Measurements from ENCODE around the gene POP7. TPM values are rescaled to one million over a fixed set of nuclear protein-coding genes. Genes with fewer than 3 reads are reported as not detected.
"Not testable (repeated sequence)": the region's sequence is repeated elsewhere in the genome, so short reads cannot be mapped to it uniquely, and the experiment has no call there.

POP7 gene
- total RNA-seq, 4 donors from 2014 or later, result 51.3 to 72.7 (median 70.3) TPM

DNA sequence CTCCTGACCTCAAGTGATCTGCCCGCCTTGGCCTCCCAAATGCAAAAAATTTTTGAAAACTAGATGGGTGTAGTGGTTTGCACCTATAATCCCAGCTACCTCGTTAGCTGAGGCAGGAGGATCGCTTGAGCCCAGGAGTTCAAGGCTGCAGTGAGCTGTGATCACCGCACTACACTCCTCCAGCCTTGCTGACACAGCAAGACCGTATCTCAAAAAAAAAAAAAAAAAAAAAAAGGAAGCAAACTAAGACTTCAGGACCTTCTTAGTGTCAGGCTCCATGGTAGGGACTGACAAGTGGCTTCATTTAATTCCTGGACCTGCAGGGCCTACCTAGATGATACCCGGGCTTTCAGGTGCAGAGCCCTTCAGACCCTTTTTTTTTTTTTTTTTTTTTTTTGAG lies 2.5 kb downstream of the POP7 start:
- no peak for TF ChIP-seq POLR2A (IDR thresholded peaks at IDR 0.05)
- TF ChIP-seq, protein P1, sequence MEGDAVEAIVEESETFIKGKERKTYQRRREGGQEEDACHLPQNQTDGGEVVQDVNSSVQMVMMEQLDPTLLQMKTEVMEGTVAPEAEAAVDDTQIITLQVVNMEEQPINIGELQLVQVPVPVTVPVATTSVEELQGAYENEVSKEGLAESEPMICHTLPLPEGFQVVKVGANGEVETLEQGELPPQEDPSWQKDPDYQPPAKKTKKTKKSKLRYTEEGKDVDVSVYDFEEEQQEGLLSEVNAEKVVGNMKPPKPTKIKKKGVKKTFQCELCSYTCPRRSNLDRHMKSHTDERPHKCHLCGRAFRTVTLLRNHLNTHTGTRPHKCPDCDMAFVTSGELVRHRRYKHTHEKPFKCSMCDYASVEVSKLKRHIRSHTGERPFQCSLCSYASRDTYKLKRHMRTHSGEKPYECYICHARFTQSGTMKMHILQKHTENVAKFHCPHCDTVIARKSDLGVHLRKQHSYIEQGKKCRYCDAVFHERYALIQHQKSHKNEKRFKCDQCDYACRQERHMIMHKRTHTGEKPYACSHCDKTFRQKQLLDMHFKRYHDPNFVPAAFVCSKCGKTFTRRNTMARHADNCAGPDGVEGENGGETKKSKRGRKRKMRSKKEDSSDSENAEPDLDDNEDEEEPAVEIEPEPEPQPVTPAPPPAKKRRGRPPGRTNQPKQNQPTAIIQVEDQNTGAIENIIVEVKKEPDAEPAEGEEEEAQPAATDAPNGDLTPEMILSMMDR (IDR thresholded peaks at IDR 0.05), result no peak
- intact Hi-C loops (cut with DNase I; ENCODE audit: low total_unique reads), result no loop called here
- no peak overlapping the region for H3K4me3 ChIP-seq (ENCODE audit: low read depth, poor library complexity, severe bottlenecking)
- no peak for DNase-seq (ENCODE audit: low spot score in 2 of 2)
- WGBS, 2 donors, result 76 to 79% methylated on average over 6 of the region's 6 CpGs

DNA sequence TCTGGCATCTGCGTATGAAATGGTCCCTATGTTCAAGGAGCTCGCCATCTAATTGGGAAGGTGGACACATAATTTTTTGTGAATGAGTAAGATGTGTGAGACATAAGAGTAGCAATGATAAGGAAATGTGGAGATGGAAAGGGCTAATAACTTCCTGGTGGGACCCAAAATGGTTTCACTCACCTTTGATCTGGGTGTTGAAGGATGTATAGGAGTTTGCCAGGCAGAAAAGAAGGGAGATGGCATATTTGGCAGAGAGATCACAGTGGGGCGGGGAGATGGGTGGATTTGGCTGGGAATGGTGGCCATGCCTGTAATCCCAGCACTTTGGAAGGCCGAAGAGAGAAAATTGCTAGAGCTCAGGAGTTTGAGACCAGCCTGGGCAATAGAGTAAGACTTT lies 4.5 kb downstream of the POP7 start:
- 90 to 95% methylated on average over 4 of the region's 4 CpGs for WGBS, 2 donors
- H3K4me3 ChIP-seq (ENCODE audit: low read depth, poor library complexity, severe bottlenecking), result no peak overlapping the region
- intact Hi-C loops (cut with DNase I; ENCODE audit: low total_unique reads), result no loop called here
- no peak for DNase-seq (ENCODE audit: low spot score in 2 of 2)
- TF ChIP-seq, protein P1 (IDR thresholded peaks at IDR 0.05), result no peak
- TF ChIP-seq POLR2A (IDR thresholded peaks at IDR 0.05), result no peak

DNA sequence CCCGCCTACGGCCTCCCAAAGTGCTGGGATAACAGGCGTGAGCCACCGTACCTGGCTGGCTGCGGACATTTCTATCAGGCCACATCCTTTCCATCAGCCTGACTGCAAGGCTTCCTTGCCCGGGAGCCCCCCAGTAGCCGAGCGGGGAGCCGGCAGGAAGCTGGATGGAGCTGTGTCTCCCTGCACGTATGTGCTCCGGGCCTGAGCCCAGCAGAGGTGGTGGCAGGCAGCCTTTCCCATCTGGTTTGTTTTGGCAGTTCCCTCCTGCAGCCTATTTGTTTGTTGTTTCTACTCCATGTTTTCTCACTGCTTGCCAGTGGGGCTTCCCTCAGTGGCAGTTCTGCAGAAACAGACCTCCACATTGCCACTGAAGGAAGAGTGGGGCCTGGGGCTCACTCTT lies 5.4 kb downstream of the POP7 start:
- H3K4me3 ChIP-seq (ENCODE audit: low read depth, poor library complexity, severe bottlenecking), result no peak overlapping the region
- intact Hi-C loops (cut with DNase I; ENCODE audit: low total_unique reads), result no loop called here
- no peak for DNase-seq (ENCODE audit: low spot score in 2 of 2)
- WGBS, 2 donors, result 82 to 86% methylated on average over 11 of the region's 11 CpGs
- TF ChIP-seq, protein P1 (IDR thresholded peaks at IDR 0.05), result no peak
- TF ChIP-seq POLR2A (IDR thresholded peaks at IDR 0.05), result no peak

DNA sequence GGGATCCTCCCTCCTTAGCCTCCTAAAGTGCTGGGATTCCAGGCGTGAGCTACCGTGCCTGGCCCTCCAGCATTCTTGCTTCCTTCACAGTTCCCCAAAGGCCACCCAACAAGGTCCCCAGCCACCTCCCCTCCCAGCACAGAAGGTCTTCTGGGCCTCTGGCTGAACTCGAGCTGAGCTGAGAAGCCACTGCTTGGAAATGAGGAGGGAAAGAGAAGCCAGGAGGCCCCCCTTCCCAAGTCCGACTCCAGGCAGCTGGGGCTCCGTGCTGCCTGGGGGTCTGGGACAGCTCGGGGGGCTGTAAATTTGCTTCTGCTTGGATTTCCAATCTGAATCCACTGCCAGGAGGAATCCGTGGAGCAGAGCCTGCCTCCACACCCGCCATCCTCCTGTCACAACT lies 8.8 kb downstream of the POP7 start:
- DNase-seq (ENCODE audit: low spot score in 2 of 2), result no peak

DNA sequence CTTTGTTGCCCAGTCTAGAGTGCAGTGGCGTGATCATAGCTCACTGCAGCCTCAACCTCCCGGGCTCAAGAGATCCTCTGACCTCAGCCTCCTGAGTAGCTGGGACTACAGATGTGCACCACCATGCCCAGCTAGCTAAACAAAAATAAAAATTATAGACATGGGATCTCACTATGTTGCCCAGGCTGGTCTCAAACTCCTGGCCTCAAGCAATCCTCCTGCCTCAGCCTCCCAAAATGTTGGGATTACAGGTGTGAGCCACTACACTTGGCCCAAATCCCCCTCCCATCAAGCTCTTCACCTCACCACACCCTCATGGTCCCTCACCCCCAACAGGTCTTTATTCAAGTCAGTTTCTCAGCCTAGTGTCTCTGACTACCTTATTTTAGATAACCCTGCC lies 11.2 kb downstream of the POP7 start:
- H3K4me3 ChIP-seq (ENCODE audit: low read depth, poor library complexity, severe bottlenecking); DNase-seq (ENCODE audit: low spot score in 2 of 2); intact Hi-C loops (cut with DNase I; ENCODE audit: low total_unique reads): not testable (repeated sequence)
- WGBS, 2 donors, result 97 to 100% methylated on average over 2 of the region's 2 CpGs

More for the DNA sequence above, 8.8 kb downstream of the POP7 start:
- intact Hi-C loops (cut with DNase I; ENCODE audit: low total_unique reads), result no loop called here
- WGBS, 2 donors, result 66 to 74% methylated on average over 8 of the region's 8 CpGs
- no peak for TF ChIP-seq POLR2A (IDR thresholded peaks at IDR 0.05)
- TF ChIP-seq, protein P1 (IDR thresholded peaks at IDR 0.05), result no peak
- H3K4me3 ChIP-seq (ENCODE audit: low read depth, poor library complexity, severe bottlenecking), result no peak overlapping the region

DNA sequence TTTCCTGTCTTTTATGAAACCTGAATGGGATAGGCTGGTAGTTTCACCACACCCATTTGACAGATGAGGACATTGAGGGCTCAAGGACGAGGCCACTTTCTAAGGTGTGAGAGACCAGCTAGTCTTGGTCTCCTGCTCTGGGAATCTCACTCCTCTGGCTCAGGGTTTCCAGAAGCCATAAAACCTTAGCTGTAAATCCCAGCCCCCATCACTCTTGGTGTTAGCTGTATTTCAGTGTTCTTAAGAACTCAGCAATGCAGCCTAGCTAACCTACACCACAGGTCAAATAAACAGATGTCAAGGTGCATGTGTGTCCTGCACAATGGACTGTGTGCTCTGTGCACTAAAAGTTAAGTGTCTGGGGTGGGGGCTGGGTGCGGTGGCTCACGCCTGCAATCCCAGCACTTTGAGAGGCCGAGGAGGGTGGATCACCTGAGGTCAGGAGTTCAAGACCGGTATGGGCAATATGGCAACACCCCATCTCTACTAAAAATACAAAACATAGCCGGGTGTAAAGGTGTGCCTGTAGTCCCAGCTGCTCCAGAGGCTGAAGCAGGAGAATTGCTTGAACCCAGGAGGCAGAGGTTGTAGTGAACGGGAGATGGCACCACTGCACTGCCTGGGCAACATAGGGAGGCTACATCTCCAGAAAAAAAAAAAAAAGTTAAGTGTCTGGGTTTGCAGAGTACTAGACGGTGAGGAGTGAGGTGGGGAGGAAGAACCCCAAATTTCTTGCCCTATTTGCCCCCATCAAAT lies 13.8 kb downstream of the POP7 start:
- intact Hi-C loops (cut with DNase I; ENCODE audit: low total_unique reads), result no loop called here
- no peak overlapping the region for H3K4me3 ChIP-seq (ENCODE audit: low read depth, poor library complexity, severe bottlenecking)
- WGBS, 2 donors, result 44 to 46% methylated on average over 8 of the region's 8 CpGs
- DNase-seq (ENCODE audit: low spot score in 2 of 2), result no peak
- TF ChIP-seq, protein P1 (IDR thresholded peaks at IDR 0.05), result no peak
- TF ChIP-seq POLR2A (IDR thresholded peaks at IDR 0.05), result no peak
